ENCODE measurements around the gene GTF2F2.
A peak's percentile ranks its signal among the peaks of the same experiment; 100 is the strongest.

GTF2F2 gene

GRCh38 chr13:45122941-45123340 is 2.6 kb downstream of the GTF2F2 start:
- ATAC-seq, result no peak

GRCh38 chr13:45132369-45133064 is 12.2 kb downstream of the GTF2F2 start:
- ATAC-seq, result no peak

GRCh38 chr13:45133396-45134118 is 13.2 kb downstream of the GTF2F2 start:
- ATAC-seq, result no peak

GRCh38 chr13:45136741-45137504 is 16.6 kb downstream of the GTF2F2 start:
- no peak for ATAC-seq

- ATAC-seq, result no peak
Measured at GRCh38 chr13:45137526-45137925, 17.2 kb downstream of the GTF2F2 start.

GRCh38 chr13:45138282-45138681 is 18.0 kb downstream of the GTF2F2 start:
- ATAC-seq, result no peak

GRCh38 chr13:45141369-45141768 is 21.1 kb downstream of the GTF2F2 start:
- no peak for ATAC-seq

GRCh38 chr13:45142440-45143345 is 22.4 kb downstream of the GTF2F2 start:
- no peak for ATAC-seq

GRCh38 chr13:45143346-45143751 is 23.0 kb downstream of the GTF2F2 start:
- ATAC-seq, result no peak

GRCh38 chr13:45149964-45150363 is 29.7 kb downstream of the GTF2F2 start:
- no peak for ATAC-seq

GRCh38 chr13:45156565-45157361 is 36.5 kb downstream of the GTF2F2 start:
- no peak for ATAC-seq

GRCh38 chr13:45162194-45162593 is 41.9 kb downstream of the GTF2F2 start:
- no peak for ATAC-seq

GRCh38 chr13:45162821-45163220 is 42.5 kb downstream of the GTF2F2 start:
- ATAC-seq, result peak; percentile 63 to 70

- ATAC-seq, result no peak
Measured at GRCh38 chr13:45166858-45167257, 46.5 kb downstream of the GTF2F2 start.

GRCh38 chr13:45167611-45168554 is 47.6 kb downstream of the GTF2F2 start:
- ATAC-seq, result no peak

- no peak for ATAC-seq
Measured at GRCh38 chr13:45168555-45168930, 48.2 kb downstream of the GTF2F2 start.

- no peak for ATAC-seq
Measured at GRCh38 chr13:45174478-45174877, 54.2 kb downstream of the GTF2F2 start.

GRCh38 chr13:45178349-45179162 is 58.2 kb downstream of the GTF2F2 start:
- peak; percentile 58 to 62 for ATAC-seq

GRCh38 chr13:45179428-45179827 is 59.1 kb downstream of the GTF2F2 start:
- no peak for ATAC-seq

GRCh38 chr13:45180303-45180702 is 60.0 kb downstream of the GTF2F2 start:
- ATAC-seq, result no peak

All from activated CD4-positive, CD25-positive, alpha-beta regulatory T cell treated with anti-CD3 and anti-CD28 coated beads, Interleukin-2, amount 50 U/mL, for 24 hours (primary cell).